Kidney (tissue), 14 donors: ENCODE measurements around the gene CABYR. TPM values are rescaled to one million over a fixed set of nuclear protein-coding genes. Genes with fewer than 3 reads are reported as not detected.

Experiments used
- DNase-seq, 5 donors: peaks; one replicate each; pipeline ENCODE4 v3.0.0-alpha.2; 2013 to 2020
- FAIRE-seq: peaks from 2 replicates; lab custom pipeline; 2012; peaks lifted over from hg19 to GRCh38; lab: Jason Lieb, UNC
- H3K27ac ChIP-seq, 2 donors: one replicate each; pipeline ENCODE4 v1.7.0; 2013; ENCODE audit warnings: low read depth in 2 of 2, low read length in 2 of 2, inconsistent platforms in 1 of 2
- H3K27me3 ChIP-seq: one replicate; pipeline ENCODE4 v1.7.1; 2013; ENCODE audit warnings: low read length, inconsistent platforms; ENCODE audit not compliant: control insufficient read depth, insufficient read depth
- H3K36me3 ChIP-seq, 3 donors: one replicate each; pipeline versions ENCODE4 v1.7.0 to v1.7.1; 2013; ENCODE audit warnings: low read length in 3 of 3, control low read depth in 1 of 3, inconsistent platforms in 1 of 3; ENCODE audit not compliant: insufficient read depth in 3 of 3, control insufficient read depth in 2 of 3
- H3K4me1 ChIP-seq, 3 donors: one replicate each; pipeline versions ENCODE4 v1.7.0 to v1.7.1; 2013; ENCODE audit warnings: low read length in 3 of 3, inconsistent platforms in 1 of 3, low read depth in 1 of 3; ENCODE audit not compliant: control insufficient read depth in 2 of 3, insufficient read depth in 2 of 3
- H3K4me3 ChIP-seq, 3 donors: one replicate each; pipeline versions ENCODE4 v1.7.0 to v1.8.1; 2013; ENCODE audit warnings: low read length in 3 of 3, control low read depth in 1 of 3, inconsistent platforms in 1 of 3
- H3K9ac ChIP-seq, 3 donors: one replicate each; pipeline versions ENCODE4 v1.7.0 to v1.7.1; 2013; ENCODE audit warnings: low read length in 3 of 3, control low read depth in 1 of 3, inconsistent platforms in 1 of 3
- H3K9me3 ChIP-seq, 3 donors: one replicate each; pipeline versions ENCODE4 v1.7.0 to v1.7.1; 2013; ENCODE audit warnings: low read length in 3 of 3, control low read depth in 1 of 3, inconsistent platforms in 1 of 3; ENCODE audit not compliant: control insufficient read depth in 2 of 3, insufficient read depth in 1 of 3
- intact Hi-C: fragments of 100-400 bp; cut with DNase I; formaldehyde crosslinking; loops from one replicate; pipeline ENCODE4 v1.11.1; 2022
- polyA plus RNA-seq: library from polyadenylated mRNA; stranded (reverse); fragments of 350-450 nt; fragmentation: Illumina TruSeq; extraction: RNeasy Lipid Tissue Mini Kit (QIAGEN cat#74804); gene quantifications from one replicate; pipeline ENCODE4 v1.2.3, GENCODE V29; 2014; ENCODE audit warnings: low read depth, low replicate concordance; ENCODE audit not compliant: insufficient read depth
- total RNA-seq: library from RNA; stranded (reverse); fragmentation: NEBNext Ultra II Directional; extraction: Animal tissue kit (Norgen Biotek cat#: 25700); gene quantifications from one replicate; pipeline ENCODE4 v1.2.1, GENCODE V29; 2021
- TF ChIP-seq, protein P1 (sequence below): IDR thresholded peaks from 3 replicates; pipeline ENCODE4 v1.5.1; 2012; ENCODE audit warnings: mild to moderate bottlenecking, moderate library complexity, borderline replicate concordance; ENCODE audit not compliant: insufficient read depth; ENCODE audit errors: extremely low read depth
- donor health status: control.
- donor health status: control.
- donor health status: control.
- donor health status: control.
- donor health status: control.
- donor health status: DM: yes; HTN: yes; CAD: no.
- donor health status: Normal renal cell carcinoma (clear cell type).

The CABYR gene
- total and polyA plus RNA-seq, 2 donors from 2014 or later: 0.82 to 1.6 TPM

DNA sequence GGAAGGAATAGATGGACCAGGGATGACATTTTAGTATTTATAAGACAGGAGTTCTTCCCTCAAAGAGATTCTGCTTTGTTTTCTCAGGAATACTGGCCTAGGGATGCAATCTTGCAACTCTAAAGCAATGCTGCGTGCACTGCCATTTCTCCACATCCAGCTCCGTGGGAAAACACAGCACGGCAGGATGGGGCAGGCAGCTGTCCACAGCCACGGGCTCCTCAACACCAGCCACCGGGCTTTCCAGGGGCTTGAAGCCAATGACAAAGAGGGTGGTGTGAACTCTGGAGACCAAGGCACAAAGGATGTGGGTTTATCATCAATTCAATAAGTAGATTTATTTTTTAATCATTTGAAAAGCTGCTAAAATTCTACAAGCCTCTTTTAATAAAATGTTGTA, 49.3 kb downstream of the CABYR start:
- FAIRE-seq (no peak), DNase-seq (no peak)
- H3K4me1 ChIP-seq: no peaks in the 10 kb centered on the region
- no peak overlapping the region for H3K27ac ChIP-seq
- no peak overlapping the region for H3K9ac ChIP-seq
- H3K9me3 ChIP-seq: no peaks in the 10 kb centered on the region
- TF ChIP-seq, protein P1, sequence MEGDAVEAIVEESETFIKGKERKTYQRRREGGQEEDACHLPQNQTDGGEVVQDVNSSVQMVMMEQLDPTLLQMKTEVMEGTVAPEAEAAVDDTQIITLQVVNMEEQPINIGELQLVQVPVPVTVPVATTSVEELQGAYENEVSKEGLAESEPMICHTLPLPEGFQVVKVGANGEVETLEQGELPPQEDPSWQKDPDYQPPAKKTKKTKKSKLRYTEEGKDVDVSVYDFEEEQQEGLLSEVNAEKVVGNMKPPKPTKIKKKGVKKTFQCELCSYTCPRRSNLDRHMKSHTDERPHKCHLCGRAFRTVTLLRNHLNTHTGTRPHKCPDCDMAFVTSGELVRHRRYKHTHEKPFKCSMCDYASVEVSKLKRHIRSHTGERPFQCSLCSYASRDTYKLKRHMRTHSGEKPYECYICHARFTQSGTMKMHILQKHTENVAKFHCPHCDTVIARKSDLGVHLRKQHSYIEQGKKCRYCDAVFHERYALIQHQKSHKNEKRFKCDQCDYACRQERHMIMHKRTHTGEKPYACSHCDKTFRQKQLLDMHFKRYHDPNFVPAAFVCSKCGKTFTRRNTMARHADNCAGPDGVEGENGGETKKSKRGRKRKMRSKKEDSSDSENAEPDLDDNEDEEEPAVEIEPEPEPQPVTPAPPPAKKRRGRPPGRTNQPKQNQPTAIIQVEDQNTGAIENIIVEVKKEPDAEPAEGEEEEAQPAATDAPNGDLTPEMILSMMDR: no peak
- no peaks in the 10 kb centered on the region for H3K27me3 ChIP-seq
- intact Hi-C loops: no loop called here
- H3K36me3 ChIP-seq: no peaks in the 10 kb centered on the region
- no peak overlapping the region for H3K4me3 ChIP-seq

DNA sequence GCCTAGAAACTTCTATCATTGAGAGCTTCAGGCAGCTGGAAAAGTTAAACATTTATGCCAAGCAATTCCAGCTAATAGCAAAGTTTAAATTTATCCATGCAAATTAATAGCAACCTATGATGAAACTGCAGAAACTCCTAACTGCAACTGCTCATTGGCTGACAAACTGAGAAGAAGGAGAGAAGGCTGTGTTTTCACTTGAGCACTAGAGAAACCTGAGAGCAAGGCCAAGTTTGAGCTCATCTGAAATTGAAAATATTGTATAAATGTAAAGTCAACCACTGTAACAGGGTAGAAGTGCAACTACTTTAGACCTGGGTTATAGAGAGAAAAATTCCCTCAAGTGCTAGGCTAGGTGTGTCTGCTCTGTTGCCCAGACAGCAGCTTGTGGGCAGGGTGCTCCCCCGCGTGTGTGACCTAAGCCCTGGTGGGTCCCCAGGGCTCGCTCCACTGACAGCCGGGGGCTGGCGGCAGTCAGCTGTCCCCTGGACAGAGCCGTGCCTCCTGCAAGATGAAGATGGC, 50.2 kb downstream of the CABYR start:
- peak in 1 of 5 donors; percentile 49 for DNase-seq

DNA sequence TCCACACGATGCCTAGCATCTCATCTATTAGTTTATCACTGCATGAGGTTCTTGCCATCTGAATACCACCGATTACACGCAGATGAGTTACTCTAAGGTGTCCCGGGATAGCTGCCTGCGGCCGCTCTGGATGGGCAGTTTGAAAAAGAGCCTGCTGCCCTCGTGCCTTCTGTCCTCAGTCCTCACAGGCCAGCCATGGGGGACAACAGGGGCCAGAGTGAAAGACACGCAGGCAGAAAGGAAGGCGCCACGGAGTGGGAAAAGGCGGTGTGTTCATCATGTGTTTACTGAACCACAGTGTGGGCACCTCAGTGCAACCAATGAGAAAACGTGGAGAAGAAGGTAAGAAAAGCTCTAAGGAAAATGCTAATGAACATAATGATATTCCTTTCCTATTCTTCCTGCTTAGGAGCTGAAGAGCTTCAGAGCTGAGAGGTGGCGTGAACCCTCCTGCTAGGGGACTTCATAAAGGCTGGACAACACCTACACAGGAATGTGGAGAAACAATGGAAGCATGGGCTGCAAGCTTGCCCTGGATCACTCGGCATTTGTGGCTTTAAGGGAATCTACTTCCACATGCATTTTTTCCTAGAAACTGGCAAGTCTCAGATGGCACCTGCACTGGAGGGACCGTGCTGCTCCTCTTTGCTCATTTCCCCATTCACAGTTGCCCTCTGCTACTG, 50.9 kb downstream of the CABYR start:
- Histone ChIP-seq H3K9me3 (no peaks in the 10 kb centered on the region), H3K9ac (no peak overlapping the region), H3K36me3 (no peaks in the 10 kb centered on the region), H3K27me3 (no peaks in the 10 kb centered on the region), H3K4me3 (no peak overlapping the region), H3K27ac (no peak overlapping the region), H3K4me1 (no peaks in the 10 kb centered on the region)
- TF ChIP-seq, protein P1: no peak
- DNase-seq: no peak
- intact Hi-C loops: no loop called here
- no peak for FAIRE-seq

More for the DNA sequence above, 50.2 kb downstream of the CABYR start:
- TF ChIP-seq, protein P1: no peak
- Histone ChIP-seq H3K9me3 (no peaks in the 10 kb centered on the region), H3K36me3 (no peaks in the 10 kb centered on the region), H3K27me3 (no peaks in the 10 kb centered on the region), H3K4me3 (no peak overlapping the region), H3K4me1 (no peaks in the 10 kb centered on the region), H3K27ac (no peak overlapping the region), H3K9ac (no peak overlapping the region)
- intact Hi-C loops: no loop called here
- FAIRE-seq: peak; percentile 57

DNA sequence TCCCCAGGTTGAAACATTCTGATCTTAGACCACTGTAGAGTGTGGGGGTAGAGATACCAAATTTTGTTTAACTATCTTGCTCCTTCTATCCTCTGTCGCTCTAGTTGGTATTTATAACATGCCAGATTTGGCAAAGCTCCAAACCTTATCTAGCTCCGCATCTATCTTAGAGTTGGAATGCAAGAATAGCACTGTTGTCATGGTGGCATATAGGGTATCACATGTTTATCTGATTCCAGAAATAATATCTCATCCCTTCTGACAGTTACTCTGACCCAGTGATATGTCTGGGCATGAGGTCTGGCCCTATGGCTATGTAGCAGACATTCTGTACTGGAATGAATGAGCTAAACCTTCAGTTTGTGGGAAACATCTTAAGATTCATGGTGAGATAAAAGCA, 51.7 kb downstream of the CABYR start:
- Histone ChIP-seq H3K4me1 (no peaks in the 10 kb centered on the region), H3K27ac (no peak overlapping the region), H3K4me3 (no peak overlapping the region), H3K36me3 (no peaks in the 10 kb centered on the region), H3K9me3 (no peaks in the 10 kb centered on the region), H3K27me3 (no peaks in the 10 kb centered on the region), H3K9ac (no peak overlapping the region)
- no peak for DNase-seq
- FAIRE-seq: no peak
- TF ChIP-seq, protein P1: no peak
- intact Hi-C loops: no loop called here
